GM19351 (cell line): ENCODE measurements around the gene LANCL1.

Experiments
- ATAC-seq: cut with Tn5 transposase; IDR thresholded peaks from one replicate; pipeline ENCODE4 v1.9.1; 2021; ENCODE audit warnings: mild to moderate bottlenecking, moderate library complexity; ENCODE audit not compliant: unreplicated experiment

LANCL1 gene, protein sequence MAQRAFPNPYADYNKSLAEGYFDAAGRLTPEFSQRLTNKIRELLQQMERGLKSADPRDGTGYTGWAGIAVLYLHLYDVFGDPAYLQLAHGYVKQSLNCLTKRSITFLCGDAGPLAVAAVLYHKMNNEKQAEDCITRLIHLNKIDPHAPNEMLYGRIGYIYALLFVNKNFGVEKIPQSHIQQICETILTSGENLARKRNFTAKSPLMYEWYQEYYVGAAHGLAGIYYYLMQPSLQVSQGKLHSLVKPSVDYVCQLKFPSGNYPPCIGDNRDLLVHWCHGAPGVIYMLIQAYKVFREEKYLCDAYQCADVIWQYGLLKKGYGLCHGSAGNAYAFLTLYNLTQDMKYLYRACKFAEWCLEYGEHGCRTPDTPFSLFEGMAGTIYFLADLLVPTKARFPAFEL

DNA sequence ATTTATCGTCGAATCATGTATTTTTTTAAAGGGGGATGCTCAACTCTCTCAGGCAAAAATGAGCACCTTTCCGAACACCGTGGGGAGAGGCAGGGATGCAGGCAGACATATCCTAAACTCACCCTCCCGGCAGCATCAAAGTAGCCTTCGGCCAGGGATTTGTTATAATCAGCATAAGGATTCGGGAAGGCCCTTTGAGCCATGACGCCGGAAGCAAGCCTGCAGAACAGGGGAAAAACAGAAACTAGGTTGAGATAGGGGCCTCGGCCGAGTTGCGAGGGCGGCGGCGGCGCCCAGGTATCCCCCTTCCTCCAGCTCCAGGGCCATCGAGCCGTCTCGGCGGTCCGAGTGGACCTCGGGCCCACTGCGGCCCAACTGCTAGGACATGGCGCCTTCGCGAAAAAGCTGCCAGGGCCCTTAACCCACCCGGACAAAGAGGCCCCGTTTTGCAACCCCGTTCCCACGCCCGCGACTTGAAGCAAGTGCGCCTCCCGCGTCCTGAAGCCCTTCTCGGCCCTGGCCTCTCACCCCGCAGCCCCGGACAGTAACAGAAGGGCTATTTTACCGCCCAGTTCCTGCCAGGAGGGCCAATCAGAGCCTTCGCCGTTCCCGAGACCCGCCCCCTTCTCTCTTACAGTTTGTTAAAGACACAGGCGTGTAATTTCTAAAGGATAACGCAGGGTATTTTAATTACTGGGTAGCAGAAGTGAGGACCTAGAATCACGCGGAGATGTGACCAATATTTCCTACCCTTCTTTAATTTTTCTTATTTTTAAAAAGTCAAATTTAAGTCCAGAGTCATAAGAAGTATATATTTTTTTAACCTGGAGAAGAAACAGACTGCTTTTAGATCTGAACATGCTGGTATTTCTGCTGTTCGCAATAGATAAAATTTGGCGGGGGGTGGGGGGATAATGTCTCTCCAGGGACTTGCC, at the start of gene LANCL1:
Gene LANCL1 (minus strand): TSS at position 566 of the 935 bp plus-strand sequence. CDS start 363 bp downstream, at position 203.
- peak; percentile 99 for ATAC-seq

DNA sequence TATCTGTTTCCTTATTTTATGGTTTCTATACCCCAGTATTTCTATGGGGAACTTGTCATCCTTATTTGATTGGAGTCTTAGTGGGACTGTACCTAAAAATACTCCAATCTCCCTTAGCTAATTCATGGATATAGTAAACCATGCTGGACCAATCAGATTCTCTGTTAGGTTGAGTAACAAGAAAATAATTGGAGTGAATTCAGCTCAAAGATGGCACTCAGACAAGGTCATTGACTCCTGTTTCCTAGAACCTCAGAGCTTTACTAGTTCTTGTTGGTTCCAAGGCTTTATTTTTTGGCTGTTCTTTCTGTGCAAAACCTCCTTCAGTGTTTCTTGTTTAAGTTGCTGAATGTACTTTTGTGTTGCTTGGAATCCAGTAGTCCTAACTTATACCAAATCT, 48.0 kb upstream of the LANCL1 start:
- ATAC-seq, result no peak

DNA sequence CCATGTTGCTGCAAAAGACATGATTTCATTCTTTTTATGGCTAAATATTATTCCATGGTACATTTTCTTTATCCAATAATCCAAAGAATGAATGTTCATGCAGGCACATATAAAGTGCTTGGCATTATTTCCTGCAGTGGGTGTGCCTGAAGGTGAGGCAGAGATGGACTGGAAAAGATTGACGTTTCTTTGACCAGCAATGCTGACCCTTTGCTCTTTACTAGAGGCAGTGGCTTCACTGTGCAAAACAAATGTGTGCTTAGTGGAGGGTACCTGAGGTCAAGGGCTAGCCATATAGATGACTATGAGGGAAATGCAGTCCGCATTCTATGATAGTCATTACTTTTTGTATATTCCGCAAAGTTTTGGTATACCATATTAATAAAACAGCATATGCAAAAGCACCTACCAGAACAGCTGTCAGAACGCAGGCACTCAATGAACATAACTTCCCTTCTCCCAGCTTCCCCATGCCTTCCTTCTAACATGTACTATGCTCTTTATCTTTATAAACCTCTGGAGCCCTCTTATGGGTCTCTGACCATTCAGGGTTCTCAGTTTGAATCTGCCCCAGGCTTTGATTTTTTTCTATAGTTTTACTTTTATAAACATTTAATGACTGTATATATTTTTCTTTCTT, 47.2 kb upstream of the LANCL1 start:
- ATAC-seq, result no peak

DNA sequence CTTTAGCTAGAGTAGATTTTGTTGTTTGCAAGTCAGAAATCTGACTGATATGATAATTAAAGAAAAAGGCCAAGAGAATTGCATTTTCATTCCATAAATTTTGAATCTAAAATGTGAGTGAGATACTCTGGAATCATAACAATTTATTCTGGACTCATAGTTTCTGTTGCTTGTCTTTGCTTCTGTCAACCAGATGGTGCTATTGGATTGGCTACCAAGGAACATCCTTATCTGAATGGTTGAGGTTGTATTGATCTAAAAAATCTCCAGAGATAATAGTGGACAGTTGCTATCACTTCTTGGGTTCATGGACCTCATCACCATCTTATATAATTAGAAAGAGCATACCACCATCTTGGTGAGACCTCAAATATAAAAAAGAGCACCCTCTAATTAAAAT, 45.8 kb upstream of the LANCL1 start:
- no peak for ATAC-seq

GRCh38 chr2:210519594-210519993, 43.0 kb upstream of the LANCL1 start:
- no peak for ATAC-seq

- no peak for ATAC-seq
These were observed 40.7 kb upstream of the LANCL1 start for GRCh38 chr2:210517264-210517663.

DNA sequence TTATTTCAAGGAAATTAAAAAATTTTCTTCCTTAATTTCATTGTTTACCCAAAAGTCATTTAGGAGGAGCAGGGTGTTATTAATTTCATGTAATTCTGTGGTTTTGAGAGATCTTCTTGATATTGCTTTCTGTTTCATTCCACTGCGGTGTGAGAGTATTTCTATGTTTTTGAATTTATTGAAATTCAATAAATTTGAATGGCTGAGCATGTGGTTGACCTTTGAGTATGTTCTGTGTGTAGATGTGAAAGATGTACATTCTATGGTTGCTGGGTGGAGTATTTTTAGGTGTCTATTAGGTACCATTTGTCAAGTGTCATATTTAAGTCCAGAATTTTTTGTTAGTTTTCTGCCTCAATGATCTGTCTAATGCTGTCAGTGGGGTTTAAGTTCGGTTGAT, 39.4 kb upstream of the LANCL1 start:
- no peak for ATAC-seq

DNA sequence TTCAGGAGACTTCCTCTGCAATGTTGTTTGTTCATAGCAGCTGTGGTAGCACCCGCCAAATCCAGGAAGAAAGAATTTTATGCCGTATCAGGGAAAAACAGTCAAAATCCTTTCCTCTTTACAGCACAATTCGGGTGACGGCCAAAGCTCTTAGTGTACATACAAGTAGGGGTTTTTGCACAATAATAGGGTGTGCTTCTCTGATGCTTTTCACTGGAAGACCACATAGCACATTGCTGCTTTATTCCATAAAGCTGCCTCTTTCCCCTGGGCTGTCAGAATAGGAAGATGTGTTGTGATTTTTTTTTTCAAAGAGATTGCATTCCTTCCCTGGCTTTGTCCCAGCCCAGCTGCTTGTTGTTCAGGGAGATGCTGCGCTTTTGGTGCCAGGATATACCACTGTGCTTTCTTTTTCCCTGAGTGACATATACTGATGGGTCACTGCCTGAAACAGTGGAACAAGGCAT, 27.2 kb upstream of the LANCL1 start:
- no peak for ATAC-seq

GRCh38 chr2:210503001-210503623, 26.6 kb upstream of the LANCL1 start:
- peak; percentile 89 for ATAC-seq

- ATAC-seq, result peak; percentile 67
These were observed 20.0 kb upstream of the LANCL1 start for GRCh38 chr2:210496512-210496911.

GRCh38 chr2:210493528-210493927, 17.0 kb upstream of the LANCL1 start:
- ATAC-seq, result no peak

GRCh38 chr2:210481601-210482175, 5.1 kb upstream of the LANCL1 start:
- ATAC-seq, result no peak

DNA sequence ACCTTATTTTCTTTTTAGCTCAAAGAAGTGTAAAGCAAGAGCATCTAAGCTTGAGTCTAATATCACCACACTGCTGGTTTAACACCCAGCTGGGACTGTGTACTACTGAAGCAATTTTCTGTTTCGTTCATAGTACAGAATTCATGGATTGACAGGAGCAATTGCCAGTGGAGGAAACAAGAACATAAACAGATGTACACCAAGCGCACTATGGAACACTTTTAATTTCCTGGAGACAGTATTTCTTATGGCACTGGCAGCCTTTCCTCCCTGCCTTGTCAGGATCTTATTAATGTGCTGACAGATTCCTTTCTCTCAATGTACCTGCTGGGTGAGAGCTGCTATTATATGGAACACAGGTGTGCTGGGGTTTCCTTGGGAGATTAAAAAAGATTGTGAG, 4.2 kb upstream of the LANCL1 start:
- no peak for ATAC-seq

DNA sequence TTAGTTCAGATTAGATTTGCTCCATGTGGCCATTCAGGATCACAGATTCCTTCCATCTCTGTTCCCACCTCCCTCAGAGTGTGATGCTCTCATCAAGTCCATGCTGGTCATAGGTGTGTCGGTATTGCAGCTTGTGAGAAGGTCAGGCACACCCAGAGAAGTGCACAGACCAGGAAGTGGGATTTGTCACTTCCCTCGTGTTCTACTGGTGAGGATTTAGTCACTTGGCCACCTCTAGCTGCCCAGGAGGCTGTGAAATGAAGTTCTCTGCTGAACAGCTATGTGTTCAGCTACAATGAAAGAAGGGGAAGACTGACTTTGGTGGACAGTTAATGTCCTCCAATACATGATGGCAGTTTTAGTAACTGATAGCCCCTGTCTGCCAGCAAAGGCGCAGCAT, 3.5 kb upstream of the LANCL1 start:
- ATAC-seq, result no peak

DNA sequence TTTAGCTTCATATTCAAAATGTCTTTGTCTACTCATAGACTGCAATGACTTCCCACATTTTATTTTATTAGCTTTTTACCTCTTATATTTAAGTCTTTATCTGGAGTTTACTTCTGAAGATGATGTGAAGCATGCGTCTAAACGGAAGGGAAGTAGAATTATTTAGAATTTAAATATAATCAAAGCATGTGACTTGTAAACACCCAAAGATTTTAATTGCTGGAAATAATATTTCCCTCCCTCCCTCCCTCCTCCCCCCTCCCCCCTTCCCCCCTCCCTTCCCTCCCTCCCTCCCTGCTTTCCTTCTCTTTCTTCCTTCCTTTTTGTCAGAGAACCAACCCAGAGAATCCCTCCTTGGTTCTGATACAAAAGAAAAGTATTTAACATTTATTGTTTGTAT, 2.1 kb upstream of the LANCL1 start:
- ATAC-seq, result no peak

DNA sequence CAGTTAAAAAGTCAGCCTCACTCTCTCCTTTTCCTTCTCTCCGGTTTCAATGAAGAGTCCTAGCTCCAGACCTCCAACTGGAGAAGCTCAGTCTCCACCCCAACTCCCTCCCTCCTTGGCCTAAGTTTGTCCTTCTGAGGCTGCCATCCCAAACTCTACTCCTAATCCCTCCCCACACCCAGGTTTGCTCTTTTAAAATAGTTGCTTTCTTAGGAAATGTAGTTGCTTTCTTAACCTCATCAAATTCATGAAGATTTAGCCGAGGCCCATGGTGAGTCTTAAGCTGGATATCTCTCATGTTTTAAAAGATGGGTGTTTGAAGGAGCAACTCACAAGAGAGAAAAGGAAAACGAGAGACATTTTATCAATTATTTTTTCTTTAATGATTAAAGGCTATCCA, 937 bp upstream of the LANCL1 start:
- ATAC-seq, result no peak

DNA sequence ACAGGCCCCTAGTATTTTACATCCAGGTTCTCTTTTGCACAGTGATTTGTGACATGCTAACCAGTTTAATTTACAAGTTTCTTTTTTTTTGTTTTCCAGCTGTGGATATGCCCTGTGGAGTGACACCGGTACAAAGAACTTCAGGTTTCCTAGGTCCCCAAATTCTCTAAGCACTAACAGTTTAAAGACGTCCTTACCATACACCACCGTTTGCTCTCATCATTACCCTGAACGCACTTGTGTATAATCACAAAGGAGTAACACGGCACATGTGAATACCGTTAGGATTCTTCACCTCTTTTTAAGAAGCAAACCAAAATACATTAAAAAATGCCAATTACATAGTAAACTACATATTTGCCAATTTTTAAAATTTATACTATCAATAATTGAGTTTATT, 853 bp downstream of the LANCL1 start:
- ATAC-seq, result no peak

DNA sequence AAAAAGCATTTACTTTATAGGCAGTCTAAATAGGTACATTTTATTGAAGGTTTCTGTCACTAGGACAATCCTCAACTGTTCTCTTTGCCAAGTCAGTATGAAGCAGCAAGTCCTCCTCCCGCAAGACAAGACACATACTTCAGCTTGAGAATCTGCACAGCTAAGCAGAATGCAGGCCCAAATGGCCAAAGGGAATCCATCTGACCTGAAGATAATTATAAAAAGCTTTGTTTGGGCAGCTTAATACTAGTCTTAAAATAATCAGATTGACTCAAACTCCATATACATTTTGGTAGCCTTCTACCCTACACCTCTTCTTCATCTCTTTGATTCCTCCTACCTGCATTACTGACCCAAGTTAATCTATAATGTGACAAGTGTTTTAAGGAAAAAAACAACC, 1.8 kb downstream of the LANCL1 start:
- no peak for ATAC-seq

DNA sequence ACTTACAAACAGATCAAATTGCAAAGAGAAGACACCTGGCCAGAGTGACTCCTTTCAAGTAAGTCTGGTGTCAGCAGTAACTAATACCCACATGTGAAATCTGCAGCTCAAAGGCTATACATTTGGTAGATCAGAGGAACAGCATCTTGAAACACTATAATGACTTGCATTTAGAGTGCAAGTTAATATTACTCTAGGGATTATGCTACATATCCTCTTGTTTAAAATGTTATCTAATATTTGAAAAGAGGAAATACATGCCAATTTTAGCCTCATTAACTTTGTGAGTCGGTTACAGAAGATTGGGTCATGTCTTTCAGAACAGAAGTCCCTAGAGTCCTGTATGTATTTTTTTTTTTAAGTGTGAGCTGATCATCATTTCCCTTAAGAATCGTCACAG, 15.2 kb downstream of the LANCL1 start:
- ATAC-seq, result peak; percentile 36
